ENCODE measurements around the gene MICAL2. TPM values are rescaled to one million over a fixed set of nuclear protein-coding genes. Genes with fewer than 3 reads are reported as not detected.

The MICAL2 gene
- total and polyA plus RNA-seq, 2 of the 13 experiments (the other 11 are each of a cell fraction or from before 2014, with no cell fraction given): 0.78 to 1.1 TPM

DNA sequence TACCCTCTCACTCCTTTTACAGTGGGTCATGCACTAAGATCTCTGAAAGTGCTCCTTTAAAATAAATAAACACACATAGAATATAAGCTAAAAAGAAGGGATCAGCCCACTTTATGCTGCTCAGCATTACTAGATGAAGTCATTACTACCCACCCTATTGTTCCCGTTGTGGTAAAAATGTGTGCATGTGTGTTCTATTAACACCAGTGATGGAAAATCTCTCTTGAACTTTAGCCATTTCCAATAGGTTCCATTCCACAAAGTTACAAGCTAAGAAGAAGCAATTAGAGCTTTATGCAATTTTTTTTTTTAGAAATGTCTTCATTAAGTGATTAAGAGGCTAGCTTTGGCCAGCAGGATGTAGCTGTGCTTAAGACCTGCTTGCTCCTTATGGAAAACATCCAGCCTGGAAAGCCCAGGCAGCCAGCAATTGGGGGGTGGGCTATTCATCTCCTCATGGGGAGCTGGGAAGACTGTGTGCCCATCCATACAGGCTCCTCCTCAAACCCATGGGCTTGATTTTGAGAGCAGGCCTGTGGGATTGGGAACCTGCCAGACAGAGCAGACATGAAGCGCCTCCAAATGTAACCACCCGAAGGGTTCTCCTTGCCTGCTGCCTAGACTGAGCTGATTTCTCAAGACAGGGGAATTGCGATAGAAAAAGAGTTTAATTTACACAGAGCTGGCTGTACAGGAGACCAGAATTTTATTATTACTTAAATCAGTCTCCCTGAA is 174.1 kb downstream of the MICAL2 start (continued):
- TF ChIP-seq ZKSCAN8 (CRISPR knock-in tag; IDR thresholded peaks at IDR 0.05; ENCODE audit: borderline replicate concordance) (no peak), RFX3 (CRISPR knock-in tag; IDR thresholded peaks at IDR 0.05) (no peak)

GRCh38 chr11:12285106-12285505 is 174.7 kb downstream of the MICAL2 start:
- H3K36me3 ChIP-seq (replicated peaks in 1 of 2; ENCODE audit: control insufficient read depth in 1 of 2, insufficient read depth in 2 of 2, low read length in 2 of 2): no peaks in the 10 kb centered on the region
- peaks cover 10% of the 10 kb centered on the region for H3K4me1 ChIP-seq (ENCODE audit: insufficient read depth, low read length)
- intact Hi-C loops (cut with micrococcal nuclease; ENCODE audit: unreplicated experiment): no loop called here
- in situ Hi-C loops (cut with HindIII; ENCODE audit: extremely low pct_ligation_motif_present, low pct_unique_long_range_greater_than_20kb): loop anchor here (10.0 to 25.0 kb wide), 2 partner anchors 350 to 473 kb away; no protein-coding TSS in a partner anchor
- no peak overlapping the region for H3K27ac ChIP-seq (ENCODE audit: extremely low read length, insufficient read depth, low read length)
- 30% methylated on average over 4 of the region's 4 CpGs for WGBS (ENCODE audit: low lambda C conversion rate)
- H4K20me1 ChIP-seq (ENCODE audit: insufficient read depth, low read length): no peaks in the 10 kb centered on the region
- TF ChIP-seq THAP8 (CRISPR knock-in tag; IDR thresholded peaks at IDR 0.05; ENCODE audit: borderline replicate concordance) (no peak), TFAP4 (IDR thresholded peaks at IDR 0.05; ENCODE audit: borderline replicate concordance, low read depth) (no peak), TCF7L2 (IDR thresholded peaks at IDR 0.05; ENCODE audit: low read depth, low read length) (no peak), MLX (CRISPR knock-in tag; IDR thresholded peaks at IDR 0.05) (no peak), TRIM24 (CRISPR knock-in tag; IDR thresholded peaks at IDR 0.05) (no peak), ZNF552 (CRISPR knock-in tag; IDR thresholded peaks at IDR 0.05; ENCODE audit: borderline replicate concordance) (no peak), BCL6 (CRISPR knock-in tag; IDR thresholded peaks at IDR 0.05) (no peak), TEAD2 (CRISPR knock-in tag; IDR thresholded peaks at IDR 0.05) (no peak)
- TF ChIP-seq, protein P1, sequence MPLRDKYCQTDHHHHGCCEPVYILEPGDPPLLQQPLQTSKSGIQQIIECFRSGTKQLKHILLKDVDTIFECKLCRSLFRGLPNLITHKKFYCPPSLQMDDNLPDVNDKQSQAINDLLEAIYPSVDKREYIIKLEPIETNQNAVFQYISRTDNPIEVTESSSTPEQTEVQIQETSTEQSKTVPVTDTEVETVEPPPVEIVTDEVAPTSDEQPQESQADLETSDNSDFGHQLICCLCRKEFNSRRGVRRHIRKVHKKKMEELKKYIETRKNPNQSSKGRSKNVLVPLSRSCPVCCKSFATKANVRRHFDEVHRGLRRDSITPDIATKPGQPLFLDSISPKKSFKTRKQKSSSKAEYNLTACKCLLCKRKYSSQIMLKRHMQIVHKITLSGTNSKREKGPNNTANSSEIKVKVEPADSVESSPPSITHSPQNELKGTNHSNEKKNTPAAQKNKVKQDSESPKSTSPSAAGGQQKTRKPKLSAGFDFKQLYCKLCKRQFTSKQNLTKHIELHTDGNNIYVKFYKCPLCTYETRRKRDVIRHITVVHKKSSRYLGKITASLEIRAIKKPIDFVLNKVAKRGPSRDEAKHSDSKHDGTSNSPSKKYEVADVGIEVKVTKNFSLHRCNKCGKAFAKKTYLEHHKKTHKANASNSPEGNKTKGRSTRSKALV (CRISPR knock-in tag; IDR thresholded peaks at IDR 0.05): no peak
- no peak overlapping the region for H3K4me3 ChIP-seq (replicated peaks in 1 of 3; ENCODE audit: insufficient read depth in 1 of 3, low read depth in 2 of 3, low read length in 3 of 3)
- no peak overlapping the region for H2AFZ ChIP-seq (ENCODE audit: low read length)
- no peaks in the 10 kb centered on the region for H3K9me3 ChIP-seq (ENCODE audit: low read length)
- DNase-seq (ENCODE audit: low spot score) (no peak), FAIRE-seq (no peak), ATAC-seq (no peak)
- no peak overlapping the region for H3K4me2 ChIP-seq (ENCODE audit: low read depth, low read length)
- ChIA-PET POLR2A (no interaction called here), CTCF (ENCODE audit: low intra/inter-chr PET ratio, low total read pairs) (no interaction called here)
- no peak overlapping the region for H3K9ac ChIP-seq (ENCODE audit: insufficient read depth, low read depth, low read length)
- no peaks in the 10 kb centered on the region for H3K79me2 ChIP-seq (ENCODE audit: insufficient read depth, low read length)
- peaks cover 0 to 9% of the 10 kb centered on the region in 2 experiments; a peak in 2 of 5 replicates for H3K27me3 ChIP-seq (ENCODE audit: control insufficient read depth in 1 of 2, insufficient read depth in 2 of 2, low read length in 2 of 2)
- no TSS peak for BruUV-seq (replicated peaks)
